Measurements from ENCODE around the gene HNRNPM.
A peak's percentile ranks its signal among the peaks of the same experiment; 100 is the strongest.

HNRNPM gene

GRCh38 chr19:8459520-8460270, 14.9 kb downstream of the HNRNPM start:
- no peak for TF ChIP-seq BACH2 (CRISPR knock-in tag; IDR thresholded peaks at IDR 0.05; ENCODE audit: borderline replicate concordance)
- TF ChIP-seq ZFP3 (CRISPR knock-in tag; IDR thresholded peaks at IDR 0.05) = no peak
- no peak for TF ChIP-seq ZNF70 (CRISPR knock-in tag; IDR thresholded peaks at IDR 0.05)
- no peak for TF ChIP-seq TOX (CRISPR knock-in tag; IDR thresholded peaks at IDR 0.05; ENCODE audit: borderline replicate concordance)
- no peak for TF ChIP-seq ZFP30 (CRISPR knock-in tag; IDR thresholded peaks at IDR 0.05)
- no peak for TF ChIP-seq CREB5 (CRISPR knock-in tag; IDR thresholded peaks at IDR 0.05; ENCODE audit: low read depth)
- no peak for TF ChIP-seq GLIS3 (CRISPR knock-in tag; IDR thresholded peaks at IDR 0.05)
- TF ChIP-seq ISL1 (CRISPR knock-in tag; IDR thresholded peaks at IDR 0.05) = no peak
- TF ChIP-seq OSR1 (CRISPR knock-in tag; IDR thresholded peaks at IDR 0.05) = no peak
- TF ChIP-seq POU6F1 (CRISPR knock-in tag; IDR thresholded peaks at IDR 0.05; ENCODE audit: borderline replicate concordance, low read depth) = no peak
- TF ChIP-seq CSRNP3 (CRISPR knock-in tag; IDR thresholded peaks at IDR 0.05) = no peak
- TF ChIP-seq RARB (CRISPR knock-in tag; IDR thresholded peaks at IDR 0.05) = no peak
- TF ChIP-seq PPARA (CRISPR knock-in tag; IDR thresholded peaks at IDR 0.05; ENCODE audit: borderline replicate concordance) = no peak
- TF ChIP-seq TCF4 (CRISPR knock-in tag; IDR thresholded peaks at IDR 0.05; ENCODE audit: borderline replicate concordance) = no peak
- TF ChIP-seq ESRRG (CRISPR knock-in tag; IDR thresholded peaks at IDR 0.05) = no peak
- no peak for TF ChIP-seq ARNTL (CRISPR knock-in tag; IDR thresholded peaks at IDR 0.05; ENCODE audit: borderline replicate concordance, low read depth)
- no peak for TF ChIP-seq ZC3H10 (CRISPR knock-in tag; IDR thresholded peaks at IDR 0.05)
- no peak for TF ChIP-seq CSDC2 (CRISPR knock-in tag; IDR thresholded peaks at IDR 0.05)
- peak; percentile 79 for ATAC-seq

DNA sequence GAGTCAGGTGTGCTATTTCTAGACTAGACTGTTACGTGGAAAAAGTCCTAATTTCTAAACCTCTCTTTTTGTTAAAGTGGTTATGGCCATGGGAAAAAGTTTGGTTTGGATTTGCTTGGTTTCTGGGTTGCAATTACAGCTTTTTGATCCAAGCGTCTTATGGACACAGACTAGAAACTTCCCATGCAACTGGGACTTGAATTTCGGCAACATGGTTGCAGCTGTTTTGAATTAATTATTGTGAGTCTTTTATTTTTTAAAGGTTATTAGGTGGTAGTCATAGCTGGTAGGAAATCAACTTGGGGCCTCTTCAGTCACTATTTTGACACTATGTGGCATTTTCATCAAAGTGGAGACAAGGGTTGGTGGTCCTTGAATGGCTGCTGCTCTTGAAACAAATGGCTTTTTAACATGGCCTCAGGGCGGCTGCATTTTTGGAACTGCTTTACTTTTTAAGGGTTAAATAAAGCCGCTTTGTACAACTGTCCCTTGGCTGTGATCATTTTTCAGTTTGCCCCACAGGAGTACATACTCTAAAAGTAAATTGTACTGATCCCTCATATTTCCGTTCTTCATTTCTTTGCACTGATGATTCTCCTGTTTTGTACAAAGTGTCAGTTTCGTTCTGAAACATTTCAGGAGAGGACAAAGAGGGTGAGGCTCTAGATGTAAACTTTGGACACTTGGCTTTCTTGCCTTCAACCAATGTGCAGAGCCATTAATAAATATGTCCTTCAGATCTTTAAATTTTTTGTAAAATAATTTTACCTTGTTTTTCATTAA, 15.9 kb downstream of the HNRNPM start:
- no peak for TF ChIP-seq ZNF8 (CRISPR knock-in tag; IDR thresholded peaks at IDR 0.05)
- TF ChIP-seq TCF4 (CRISPR knock-in tag; IDR thresholded peaks at IDR 0.05; ENCODE audit: borderline replicate concordance) = no peak
- TF ChIP-seq ZNF70 (CRISPR knock-in tag; IDR thresholded peaks at IDR 0.05) = no peak
- no peak for TF ChIP-seq SNAI2 (CRISPR knock-in tag; IDR thresholded peaks at IDR 0.05)
- no peak for TF ChIP-seq ESRRG (CRISPR knock-in tag; IDR thresholded peaks at IDR 0.05)
- no peak for TF ChIP-seq ARNTL (CRISPR knock-in tag; IDR thresholded peaks at IDR 0.05; ENCODE audit: borderline replicate concordance, low read depth)
- no peak for TF ChIP-seq CREB5 (CRISPR knock-in tag; IDR thresholded peaks at IDR 0.05; ENCODE audit: low read depth)
- TF ChIP-seq GLIS3 (CRISPR knock-in tag; IDR thresholded peaks at IDR 0.05) = no peak
- ATAC-seq = no peak

GRCh38 chr19:8461376-8461775, 16.6 kb downstream of the HNRNPM start:
- TF ChIP-seq PATZ1 (CRISPR knock-in tag; IDR thresholded peaks at IDR 0.05; ENCODE audit: borderline replicate concordance) (no peak), ZFP30 (CRISPR knock-in tag; IDR thresholded peaks at IDR 0.05) (no peak), CREB5 (CRISPR knock-in tag; IDR thresholded peaks at IDR 0.05; ENCODE audit: low read depth) (no peak), POU6F1 (CRISPR knock-in tag; IDR thresholded peaks at IDR 0.05; ENCODE audit: borderline replicate concordance, low read depth) (no peak), ARNTL (CRISPR knock-in tag; IDR thresholded peaks at IDR 0.05; ENCODE audit: borderline replicate concordance, low read depth) (no peak)
- ATAC-seq = no peak

Measured in SK-N-SH treated with all-trans-retinoic acid at 6 μM for 48 hours (cell line).